GM12873 (cell line): Measurements from ENCODE around the gene EML4.

Experiments
- CTCF ChIP-seq: IDR thresholded peaks from 2 replicates; pipeline ENCODE4 v1.5.1; 2012; ENCODE audit warnings: low read depth, mild to moderate bottlenecking, moderate library complexity, low read length, control low read depth; ENCODE audit not compliant: insufficient read depth; ENCODE audit errors: missing control alignments

EML4 gene

DNA sequence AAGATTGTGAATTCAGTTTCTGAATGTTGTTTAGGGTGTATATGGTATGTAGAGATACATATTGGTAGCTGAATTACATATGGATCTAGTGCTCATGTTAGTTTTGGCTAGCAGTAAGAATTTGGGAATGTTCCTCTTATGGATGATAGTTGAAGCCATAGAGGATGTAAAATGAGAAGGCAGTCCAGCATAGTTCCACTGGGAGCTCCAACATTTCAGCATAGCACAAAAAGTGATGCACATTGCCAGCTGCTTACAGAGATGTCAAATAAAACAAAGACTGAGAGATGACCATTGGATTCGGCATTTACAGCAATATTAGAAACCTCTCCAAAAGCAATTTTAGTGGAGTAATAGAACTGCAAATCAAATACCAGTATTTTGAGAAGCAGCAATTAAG, 77.4 kb downstream of the EML4 start:
- no peak for TF ChIP-seq CTCF

GRCh38 chr2:42248846-42249245, 79.7 kb downstream of the EML4 start:
- TF ChIP-seq CTCF: no peak

DNA sequence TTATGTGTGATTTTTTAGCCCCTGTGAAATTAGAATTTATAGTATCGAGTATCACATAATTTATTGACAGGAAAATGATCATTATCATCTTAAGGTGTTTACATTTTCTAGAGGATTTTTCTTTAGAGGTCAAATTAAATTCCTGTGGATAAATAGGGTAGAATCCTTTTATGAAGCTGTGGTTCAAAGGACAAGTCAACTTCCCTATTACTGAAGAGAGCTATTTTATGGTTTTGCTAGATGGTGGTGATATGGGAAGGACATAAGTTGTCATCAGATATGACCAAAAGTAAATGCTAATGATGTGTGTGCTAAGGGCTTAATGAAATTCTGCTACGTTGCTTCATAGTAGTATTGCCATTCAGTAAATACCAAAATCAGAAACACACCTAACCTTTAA, 80.1 kb downstream of the EML4 start:
- TF ChIP-seq CTCF: no peak

DNA sequence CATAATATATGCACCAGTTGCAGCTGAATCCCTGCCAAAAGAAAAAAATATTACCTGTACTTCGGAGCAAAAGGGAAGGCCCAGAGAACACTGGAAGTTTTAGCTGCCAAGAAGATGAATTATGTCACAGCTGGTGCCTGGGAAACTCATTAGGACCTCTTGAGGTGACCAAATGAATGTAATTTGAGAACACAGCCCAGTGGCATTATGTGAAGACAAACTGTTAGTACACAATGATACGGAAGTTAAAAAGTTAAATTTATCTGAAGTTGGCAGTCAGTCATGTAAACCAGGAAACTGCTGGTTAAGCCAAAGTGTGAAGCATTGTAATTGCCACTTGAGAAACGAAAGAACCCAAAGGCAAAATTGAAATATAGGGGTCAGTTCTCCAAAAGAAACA, 80.7 kb downstream of the EML4 start:
- no peak for TF ChIP-seq CTCF

DNA sequence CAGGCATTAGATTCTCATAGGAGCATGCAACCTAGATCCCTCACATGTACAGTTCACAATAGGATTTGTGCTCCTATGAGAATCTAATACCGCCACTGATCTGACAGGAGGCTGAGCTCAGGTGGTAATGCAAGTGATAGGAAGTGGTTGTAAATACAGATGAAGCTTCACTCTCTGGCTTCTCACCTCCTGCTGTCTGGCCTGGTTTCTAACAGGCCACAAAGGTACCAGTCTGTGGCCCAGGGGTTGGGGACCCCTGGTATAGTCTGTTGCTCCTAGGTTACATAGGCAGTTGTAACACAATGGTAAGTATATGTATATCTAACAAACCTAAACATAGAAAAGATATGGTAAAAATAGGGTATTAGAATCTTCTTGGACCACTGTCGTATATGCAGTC, 81.8 kb downstream of the EML4 start:
- TF ChIP-seq CTCF: no peak

DNA sequence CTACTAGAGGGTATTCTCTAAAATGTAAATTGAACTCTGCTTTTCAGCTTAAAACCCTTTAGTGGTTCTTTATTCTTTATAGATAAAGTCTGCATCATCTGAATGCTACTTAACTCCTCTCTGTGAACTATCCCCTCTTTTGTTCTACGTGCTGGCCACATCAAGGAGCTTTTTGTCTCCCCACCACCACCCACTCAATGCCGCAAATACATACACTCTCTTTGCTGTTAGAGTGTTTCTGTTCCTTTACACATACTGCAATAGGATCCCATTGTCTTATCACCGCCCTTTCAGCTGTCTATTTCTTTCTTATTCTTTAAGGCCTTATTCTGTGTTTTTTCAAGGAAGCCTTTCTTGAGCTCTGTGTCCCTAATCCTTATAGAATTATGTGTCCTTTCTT, 83.3 kb downstream of the EML4 start:
- no peak for TF ChIP-seq CTCF

DNA sequence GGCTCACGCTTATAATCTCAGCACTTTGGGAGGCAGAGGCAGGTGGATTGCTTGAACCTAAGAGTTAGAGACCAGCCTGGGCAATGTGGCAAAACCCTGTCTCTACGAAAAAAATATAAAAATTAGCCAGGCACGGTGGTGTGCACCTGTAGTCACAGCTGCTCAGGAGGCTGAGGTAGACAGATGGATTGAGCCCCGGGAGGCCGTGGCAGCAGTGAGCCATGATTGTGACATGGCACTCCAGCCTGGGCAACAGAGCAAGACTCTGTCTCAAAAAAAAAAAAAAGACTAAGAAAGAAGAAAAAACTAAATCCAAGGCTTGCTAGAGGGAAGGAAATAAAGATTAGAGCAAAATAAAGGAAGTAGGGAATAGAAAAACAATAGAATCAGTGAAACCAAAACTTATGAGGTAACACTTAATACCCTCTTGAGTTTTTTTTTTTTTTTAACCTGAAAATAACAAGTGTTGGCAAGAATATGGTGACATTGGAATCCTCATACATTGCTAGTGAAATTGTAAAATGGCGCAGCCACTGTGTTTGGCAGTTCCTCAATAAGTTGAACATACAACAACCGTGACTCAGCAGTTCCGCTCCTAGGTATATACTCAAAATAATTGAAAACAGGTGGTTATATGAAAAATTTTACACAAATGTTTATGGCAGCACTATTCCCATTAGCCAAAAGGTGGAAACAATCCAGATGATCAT, 85.2 kb downstream of the EML4 start:
- TF ChIP-seq CTCF: no peak
